ENCODE measurements around the gene GPR137C.

GPR137C gene

GRCh38 chr14:52545584-52546317, 6.9 kb upstream of the GPR137C start:
- Histone ChIP-seq H2AFZ (ENCODE audit: low read depth, low read length) (no peak overlapping the region), H3K79me2 (ENCODE audit: insufficient read depth, low read length) (peaks cover 26% of the 10 kb centered on the region), H3K4me2 (ENCODE audit: insufficient read depth, low read length) (no peak overlapping the region), H3K9me3 (ENCODE audit: insufficient read depth, low read length, severe bottlenecking) (no peaks in the 10 kb centered on the region), H3K9ac (ENCODE audit: low read depth, low read length) (no peak overlapping the region), H3K4me1 (ENCODE audit: insufficient read depth, low read length) (peaks cover 11% of the 10 kb centered on the region), H4K20me1 (ENCODE audit: insufficient read depth, low read length) (no peaks in the 10 kb centered on the region), H3K36me3 (ENCODE audit: insufficient read depth, low read length) (peaks cover 13% of the 10 kb centered on the region; the same call in 1 of the 2 replicates), H3K27me3 (ENCODE audit: insufficient read depth, low read length, poor library complexity) (no peaks in the 10 kb centered on the region), H3K27ac (ENCODE audit: low read length) (no peak overlapping the region), H3K4me3 (ENCODE audit: low read depth in 1 of 2, low read length in 2 of 2) (no peak overlapping the region)
- TF ChIP-seq CTCF (IDR thresholded peaks at IDR 0.05; ENCODE audit: borderline replicate concordance, extremely low read depth, low read length, poor library complexity, severe bottlenecking) = no peak
- no peak for TF ChIP-seq EZH2 (IDR thresholded peaks at IDR 0.05; ENCODE audit: borderline replicate concordance, low read depth, low read length, severe bottlenecking)
- DNase-seq = no peak
- ATAC-seq (ENCODE audit: insufficient read depth, low read depth) = no peak

GRCh38 chr14:52546318-52546670, 6.3 kb upstream of the GPR137C start:
- H3K27me3 ChIP-seq (ENCODE audit: insufficient read depth, low read length, poor library complexity) = no peaks in the 10 kb centered on the region
- no peak overlapping the region for H2AFZ ChIP-seq (ENCODE audit: low read depth, low read length)
- no peak overlapping the region for H3K4me2 ChIP-seq (ENCODE audit: insufficient read depth, low read length)
- no peaks in the 10 kb centered on the region for H3K9me3 ChIP-seq (ENCODE audit: insufficient read depth, low read length, severe bottlenecking)
- ATAC-seq (ENCODE audit: insufficient read depth, low read depth) (no peak), DNase-seq (no peak)
- H3K9ac ChIP-seq (ENCODE audit: low read depth, low read length) = no peak overlapping the region
- H3K27ac ChIP-seq (ENCODE audit: low read length) = no peak overlapping the region
- TF ChIP-seq EZH2 (IDR thresholded peaks at IDR 0.05; ENCODE audit: borderline replicate concordance, low read depth, low read length, severe bottlenecking) = no peak
- H3K79me2 ChIP-seq (ENCODE audit: insufficient read depth, low read length) = peaks cover 32% of the 10 kb centered on the region
- no peak overlapping the region for H3K4me3 ChIP-seq (ENCODE audit: low read depth in 1 of 2, low read length in 2 of 2)
- peaks cover 17% of the 10 kb centered on the region for H3K4me1 ChIP-seq (ENCODE audit: insufficient read depth, low read length)
- H3K36me3 ChIP-seq (ENCODE audit: insufficient read depth, low read length) = peaks cover 10% of the 10 kb centered on the region; the same call in 1 of the 2 replicates
- H4K20me1 ChIP-seq (ENCODE audit: insufficient read depth, low read length) = no peaks in the 10 kb centered on the region

GRCh38 chr14:52547027-52547426, 5.6 kb upstream of the GPR137C start:
- peaks cover 6% of the 10 kb centered on the region; the same call in 1 of the 2 replicates for H3K36me3 ChIP-seq (ENCODE audit: insufficient read depth, low read length)
- H3K9ac ChIP-seq (ENCODE audit: low read depth, low read length) = no peak overlapping the region
- TF ChIP-seq CTCF (IDR thresholded peaks at IDR 0.05; ENCODE audit: borderline replicate concordance, extremely low read depth, low read length, poor library complexity, severe bottlenecking) = no peak
- no peak for TF ChIP-seq EZH2 (IDR thresholded peaks at IDR 0.05; ENCODE audit: borderline replicate concordance, low read depth, low read length, severe bottlenecking)
- no peaks in the 10 kb centered on the region for H3K9me3 ChIP-seq (ENCODE audit: insufficient read depth, low read length, severe bottlenecking)
- H3K79me2 ChIP-seq (ENCODE audit: insufficient read depth, low read length) = peaks cover 39% of the 10 kb centered on the region
- H3K27ac ChIP-seq (ENCODE audit: low read length) = no peak overlapping the region
- H3K4me2 ChIP-seq (ENCODE audit: insufficient read depth, low read length) = no peak overlapping the region
- H2AFZ ChIP-seq (ENCODE audit: low read depth, low read length) = no peak overlapping the region
- ATAC-seq (ENCODE audit: insufficient read depth, low read depth) (no peak), DNase-seq (no peak)
- no peak overlapping the region for H3K4me3 ChIP-seq (ENCODE audit: low read depth in 1 of 2, low read length in 2 of 2)
- no peaks in the 10 kb centered on the region for H3K27me3 ChIP-seq (ENCODE audit: insufficient read depth, low read length, poor library complexity)
- no peaks in the 10 kb centered on the region for H4K20me1 ChIP-seq (ENCODE audit: insufficient read depth, low read length)
- peaks cover 19% of the 10 kb centered on the region for H3K4me1 ChIP-seq (ENCODE audit: insufficient read depth, low read length)

- Histone ChIP-seq H3K27ac (ENCODE audit: low read length) (no peak overlapping the region), H3K9ac (ENCODE audit: low read depth, low read length) (no peak overlapping the region), H4K20me1 (ENCODE audit: insufficient read depth, low read length) (no peaks in the 10 kb centered on the region), H3K4me1 (ENCODE audit: insufficient read depth, low read length) (peaks cover 19% of the 10 kb centered on the region), H3K36me3 (ENCODE audit: insufficient read depth, low read length) (peaks cover 3% of the 10 kb centered on the region; the same call in 1 of the 2 replicates), H2AFZ (ENCODE audit: low read depth, low read length) (no peak overlapping the region), H3K4me3 (ENCODE audit: low read depth in 1 of 2, low read length in 2 of 2) (no peak overlapping the region), H3K9me3 (ENCODE audit: insufficient read depth, low read length, severe bottlenecking) (no peaks in the 10 kb centered on the region), H3K27me3 (ENCODE audit: insufficient read depth, low read length, poor library complexity) (no peaks in the 10 kb centered on the region), H3K4me2 (ENCODE audit: insufficient read depth, low read length) (no peak overlapping the region), H3K79me2 (ENCODE audit: insufficient read depth, low read length) (peaks cover 41% of the 10 kb centered on the region)
- TF ChIP-seq EZH2 (IDR thresholded peaks at IDR 0.05; ENCODE audit: borderline replicate concordance, low read depth, low read length, severe bottlenecking) (no peak), CTCF (IDR thresholded peaks at IDR 0.05; ENCODE audit: borderline replicate concordance, extremely low read depth, low read length, poor library complexity, severe bottlenecking) (no peak)
- no peak for ATAC-seq (ENCODE audit: insufficient read depth, low read depth)
- DNase-seq = no peak
Measured at GRCh38 chr14:52547526-52547925, 5.1 kb upstream of the GPR137C start.
